DOHH2 (cell line): ENCODE data around the gene SLC7A5.

Experiments
- H3F3A ChIP-seq: fragments of 200-600 bp; sonication (generic), shearing (Covaris generic); 2 replicates; pipeline ENCODE4 v1.6.0; 2016; ENCODE audit warnings: antibody characterized with exemption, mild to moderate bottlenecking; ENCODE audit not compliant: control insufficient read depth, insufficient read depth
- H3K27ac ChIP-seq: fragments of 200-600 bp; sonication (generic); 2 replicates; pipeline ENCODE4 v1.5.1; 2014; ENCODE audit warnings: low read depth, mild to moderate bottlenecking, low read length, moderate library complexity
- H3K27me3 ChIP-seq: fragments of 200-600 bp; sonication (generic); 2 replicates; pipeline ENCODE4 v1.6.1; 2014; ENCODE audit warnings: mild to moderate bottlenecking, low read length, mixed read lengths; ENCODE audit not compliant: control insufficient read depth
- H3K36me3 ChIP-seq: fragments of 200-600 bp; sonication (generic); 2 replicates; pipeline ENCODE4 v1.6.1; 2014; ENCODE audit warnings: mild to moderate bottlenecking, low read length, moderate library complexity, mixed read lengths; ENCODE audit not compliant: control insufficient read depth
- H3K4me1 ChIP-seq: fragments of 200-600 bp; sonication (generic); 2 replicates; pipeline ENCODE4 v1.6.1; 2014; ENCODE audit warnings: mild to moderate bottlenecking, low read length, mixed read lengths; ENCODE audit not compliant: control insufficient read depth
- H3K4me2 ChIP-seq: fragments of 200-600 bp; sonication (generic); 2 replicates; pipeline ENCODE4 v1.6.0; 2014; ENCODE audit warnings: mild to moderate bottlenecking, low read length, moderate library complexity
- H3K4me3 ChIP-seq: fragments of 200-600 bp; sonication (generic); 2 replicates; pipeline ENCODE4 v1.5.1; 2014; ENCODE audit warnings: mild to moderate bottlenecking, low read length, mixed read lengths
- H3K79me2 ChIP-seq: fragments of 200-600 bp; sonication (generic); 2 replicates; pipeline ENCODE4 v1.6.1; 2014; ENCODE audit warnings: mild to moderate bottlenecking, low read length, mixed read lengths; ENCODE audit not compliant: control insufficient read depth
- H3K9me2 ChIP-seq: fragments of 200-600 bp; sonication (generic); replicated peaks from 2 replicates; pipeline ENCODE4 v1.6.1; 2014; ENCODE audit warnings: mild to moderate bottlenecking, low read length, mixed read lengths; ENCODE audit not compliant: control insufficient read depth
- H3K9me3 ChIP-seq: fragments of 200-600 bp; sonication (generic); 2 replicates; pipeline ENCODE4 v1.6.1; 2014; ENCODE audit warnings: antibody characterized with exemption, low read length, mixed read lengths; ENCODE audit not compliant: control insufficient read depth, insufficient read depth
- H4K20me1 ChIP-seq: fragments of 200-600 bp; sonication (generic); 2 replicates; pipeline ENCODE4 v1.6.0; 2014; ENCODE audit warnings: low read depth, mild to moderate bottlenecking, antibody characterized with exemption, low read length, moderate library complexity; ENCODE audit not compliant: control insufficient read depth, insufficient read depth
- CTCF ChIP-seq: fragments of 200-600 bp; sonication (generic); IDR thresholded peaks from one replicate; pipeline ENCODE4 v1.5.1; 2014; ENCODE audit warnings: antibody characterized with exemption, mild to moderate bottlenecking, low read depth, low read length; ENCODE audit not compliant: poor library complexity, severe bottlenecking
- EZH2phosphoT487 ChIP-seq: fragments of 200-600 bp; sonication (generic); IDR thresholded peaks from 2 replicates; pipeline ENCODE4 v1.6.1; 2017; ENCODE audit warnings: borderline replicate concordance, mild to moderate bottlenecking, antibody characterized with exemption, low read length, moderate library complexity, mixed read lengths

The SLC7A5 gene

DNA sequence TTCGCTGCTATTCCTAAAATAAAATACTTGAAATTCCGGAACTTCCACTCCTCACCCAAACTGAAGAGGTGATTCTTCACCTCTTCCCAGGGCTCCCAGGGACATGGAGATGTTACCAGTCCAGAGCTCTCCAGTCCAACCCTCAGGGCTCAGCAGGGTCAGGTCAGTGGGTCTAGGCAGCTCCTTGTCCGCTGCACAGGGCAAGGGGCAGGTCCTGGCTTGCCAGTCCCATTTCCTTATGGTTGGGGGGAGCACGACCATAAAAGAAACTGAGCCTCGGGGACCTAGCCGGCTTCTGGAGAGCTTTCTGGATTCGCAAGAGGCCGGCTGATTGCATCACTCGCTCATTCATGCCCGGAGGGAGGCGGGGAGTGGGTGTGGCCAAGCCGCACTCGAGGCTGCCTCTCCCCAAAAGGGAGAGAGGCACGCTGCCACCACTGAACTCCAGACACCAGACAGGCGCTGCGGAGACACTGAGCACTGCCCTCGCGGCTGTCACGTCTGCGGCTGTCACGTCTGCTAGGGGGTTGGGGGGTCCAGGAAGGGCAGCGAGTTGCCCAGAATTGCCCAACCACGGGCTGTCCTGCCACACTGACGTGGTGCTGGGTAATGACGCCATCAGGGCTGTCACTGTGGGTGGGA lies 15.8 kb downstream of the SLC7A5 start:
- no peak for TF ChIP-seq CTCF
- TF ChIP-seq EZH2phosphoT487, result no peak
- H3K36me3 ChIP-seq, result peaks cover 93% of the 10 kb centered on the region
- H3K79me2 ChIP-seq, result peaks cover 99% of the 10 kb centered on the region

GRCh38 chr16:87851601-87852000 lies 17.7 kb downstream of the SLC7A5 start:
- H3K9me3 ChIP-seq, result no peaks in the 10 kb centered on the region
- H3K36me3 ChIP-seq, result peaks cover 93% of the 10 kb centered on the region
- peaks cover 99% of the 10 kb centered on the region for H3K79me2 ChIP-seq
- no peaks in the 10 kb centered on the region for H3K27me3 ChIP-seq
- H3K9me2 ChIP-seq, result no peaks in the 10 kb centered on the region
- peaks cover 34% of the 10 kb centered on the region for H4K20me1 ChIP-seq
- H3K4me1 ChIP-seq, result peaks cover 72% of the 10 kb centered on the region
- no peak overlapping the region for H3K4me2 ChIP-seq
- TF ChIP-seq CTCF (no peak), EZH2phosphoT487 (no peak)
- H3K4me3 ChIP-seq, result no peak overlapping the region
- 0 out of 2 replicates have a peak overlapping the region, but pooled peaks have one; percentile 67 for H3K27ac ChIP-seq
- H3F3A ChIP-seq, result peaks cover 13% of the 10 kb centered on the region

More for the DNA sequence above, 15.8 kb downstream of the SLC7A5 start:
- Histone ChIP-seq H3F3A (peaks cover 13% of the 10 kb centered on the region), H3K9me2 (no peaks in the 10 kb centered on the region), H3K27me3 (no peaks in the 10 kb centered on the region), H3K27ac (peak overlapping the region; percentile 67), H3K4me3 (peak overlapping the region; percentile 30), H3K4me1 (peaks cover 91% of the 10 kb centered on the region), H3K9me3 (no peaks in the 10 kb centered on the region), H3K4me2 (peak overlapping the region; percentile 53), H4K20me1 (peaks cover 27% of the 10 kb centered on the region)

DNA sequence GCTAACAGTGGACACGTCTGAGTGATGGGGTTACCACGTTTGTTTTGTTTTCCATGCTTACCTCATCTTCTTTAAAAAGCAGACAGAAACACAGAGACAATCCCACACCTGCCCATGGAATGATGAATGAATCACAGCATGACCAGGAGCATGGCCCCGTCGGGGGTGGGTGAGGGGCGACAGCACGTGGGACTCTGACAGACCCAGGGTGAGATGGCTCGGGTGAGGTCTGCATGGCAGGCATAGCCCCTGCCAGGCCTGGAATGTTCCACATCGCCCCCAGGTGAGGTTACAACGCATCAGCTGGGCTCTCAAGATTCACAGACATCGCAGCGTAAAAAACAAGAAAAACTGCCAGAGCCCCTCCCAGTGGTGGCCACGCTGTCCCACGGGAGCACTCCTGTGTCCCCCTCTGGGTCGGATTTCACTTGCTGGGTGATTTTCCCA lies 18.1 kb downstream of the SLC7A5 start:
- no peaks in the 10 kb centered on the region for H3K9me3 ChIP-seq
- peaks cover 68% of the 10 kb centered on the region for H3K4me1 ChIP-seq
- no peak overlapping the region for H3K4me3 ChIP-seq
- peaks cover 93% of the 10 kb centered on the region for H3K36me3 ChIP-seq
- H3F3A ChIP-seq, result peaks cover 13% of the 10 kb centered on the region
- no peaks in the 10 kb centered on the region for H3K27me3 ChIP-seq
- TF ChIP-seq EZH2phosphoT487 (no peak), CTCF (no peak)
- peaks cover 99% of the 10 kb centered on the region for H3K79me2 ChIP-seq
- peaks cover 34% of the 10 kb centered on the region for H4K20me1 ChIP-seq
- no peaks in the 10 kb centered on the region for H3K9me2 ChIP-seq
- peak overlapping the region; percentile 54 for H3K27ac ChIP-seq
- H3K4me2 ChIP-seq, result peak overlapping the region; percentile 54
